ENCODE measurements around the gene TBX3. TPM values are rescaled to one million over a fixed set of nuclear protein-coding genes. Genes with fewer than 3 reads are reported as not detected.

The TBX3 gene
- total RNA-seq, 2 donors from 2014 or later = 0.81 to 3.5 TPM

DNA sequence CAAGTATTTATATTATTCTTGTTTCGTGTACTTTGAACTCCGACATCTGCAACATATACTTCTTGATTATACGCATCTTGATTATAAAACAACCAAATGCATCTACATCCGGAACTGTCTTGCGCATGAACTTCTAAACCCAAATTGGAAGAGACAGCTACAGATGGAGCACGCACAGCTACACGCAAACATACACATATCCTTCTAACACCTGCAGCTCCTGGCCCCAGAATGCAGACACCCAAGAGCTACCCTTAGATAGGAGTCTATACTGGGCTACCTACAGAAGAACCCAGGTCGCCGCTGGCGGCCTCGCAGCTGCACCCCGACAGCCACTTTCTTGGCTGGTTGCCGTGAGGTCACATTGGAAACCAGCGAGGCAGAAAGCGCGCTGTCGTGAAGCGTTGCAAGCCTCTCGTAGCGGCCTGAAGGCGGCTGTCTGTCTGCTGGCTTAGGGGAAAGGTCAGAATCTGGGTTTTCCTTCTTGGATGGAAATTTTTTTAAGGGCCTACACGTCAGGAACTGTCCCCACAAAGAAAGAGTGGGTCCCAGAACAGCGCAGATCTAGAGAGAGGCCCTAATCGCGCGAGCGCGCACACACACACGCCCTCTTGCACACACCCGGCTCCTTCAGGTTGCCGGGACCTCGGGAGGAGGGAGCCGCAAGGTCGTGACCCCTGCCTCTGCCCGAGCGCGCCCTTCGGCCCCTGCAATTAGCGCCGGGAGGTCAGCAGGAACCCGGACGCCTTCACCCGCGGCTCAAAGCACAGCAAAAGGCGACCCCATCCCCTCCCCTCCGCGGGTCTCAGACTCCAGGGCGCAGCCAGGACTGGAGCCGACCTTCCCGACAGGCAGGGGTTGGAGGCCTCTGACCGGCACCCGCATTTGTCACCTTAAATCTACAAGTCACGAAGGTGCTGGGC lies 17.0 kb downstream of the TBX3 start:
- Histone ChIP-seq H3K27ac (no peak overlapping the region), H3K4me1 (ENCODE audit: control insufficient read depth in 1 of 2, low read depth in 2 of 2) (peaks cover 0 to 12% of the 10 kb centered on the region in 2 donors), H3K27me3 (replicated peaks; ENCODE audit: insufficient read depth) (peaks cover 16% of the 10 kb centered on the region), H3K36me3 (no peaks in the 10 kb centered on the region), H3K4me3 (no peak overlapping the region), H3K9me3 (no peaks in the 10 kb centered on the region)
- TF ChIP-seq, protein P1, sequence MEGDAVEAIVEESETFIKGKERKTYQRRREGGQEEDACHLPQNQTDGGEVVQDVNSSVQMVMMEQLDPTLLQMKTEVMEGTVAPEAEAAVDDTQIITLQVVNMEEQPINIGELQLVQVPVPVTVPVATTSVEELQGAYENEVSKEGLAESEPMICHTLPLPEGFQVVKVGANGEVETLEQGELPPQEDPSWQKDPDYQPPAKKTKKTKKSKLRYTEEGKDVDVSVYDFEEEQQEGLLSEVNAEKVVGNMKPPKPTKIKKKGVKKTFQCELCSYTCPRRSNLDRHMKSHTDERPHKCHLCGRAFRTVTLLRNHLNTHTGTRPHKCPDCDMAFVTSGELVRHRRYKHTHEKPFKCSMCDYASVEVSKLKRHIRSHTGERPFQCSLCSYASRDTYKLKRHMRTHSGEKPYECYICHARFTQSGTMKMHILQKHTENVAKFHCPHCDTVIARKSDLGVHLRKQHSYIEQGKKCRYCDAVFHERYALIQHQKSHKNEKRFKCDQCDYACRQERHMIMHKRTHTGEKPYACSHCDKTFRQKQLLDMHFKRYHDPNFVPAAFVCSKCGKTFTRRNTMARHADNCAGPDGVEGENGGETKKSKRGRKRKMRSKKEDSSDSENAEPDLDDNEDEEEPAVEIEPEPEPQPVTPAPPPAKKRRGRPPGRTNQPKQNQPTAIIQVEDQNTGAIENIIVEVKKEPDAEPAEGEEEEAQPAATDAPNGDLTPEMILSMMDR (IDR thresholded peaks at IDR 0.05) = no peak
- ATAC-seq (ENCODE audit: insufficient number of reproducible peaks, low FRiP score, low read depth) = no peak
- DNase-seq (ENCODE audit: low spot score) = no peak

DNA sequence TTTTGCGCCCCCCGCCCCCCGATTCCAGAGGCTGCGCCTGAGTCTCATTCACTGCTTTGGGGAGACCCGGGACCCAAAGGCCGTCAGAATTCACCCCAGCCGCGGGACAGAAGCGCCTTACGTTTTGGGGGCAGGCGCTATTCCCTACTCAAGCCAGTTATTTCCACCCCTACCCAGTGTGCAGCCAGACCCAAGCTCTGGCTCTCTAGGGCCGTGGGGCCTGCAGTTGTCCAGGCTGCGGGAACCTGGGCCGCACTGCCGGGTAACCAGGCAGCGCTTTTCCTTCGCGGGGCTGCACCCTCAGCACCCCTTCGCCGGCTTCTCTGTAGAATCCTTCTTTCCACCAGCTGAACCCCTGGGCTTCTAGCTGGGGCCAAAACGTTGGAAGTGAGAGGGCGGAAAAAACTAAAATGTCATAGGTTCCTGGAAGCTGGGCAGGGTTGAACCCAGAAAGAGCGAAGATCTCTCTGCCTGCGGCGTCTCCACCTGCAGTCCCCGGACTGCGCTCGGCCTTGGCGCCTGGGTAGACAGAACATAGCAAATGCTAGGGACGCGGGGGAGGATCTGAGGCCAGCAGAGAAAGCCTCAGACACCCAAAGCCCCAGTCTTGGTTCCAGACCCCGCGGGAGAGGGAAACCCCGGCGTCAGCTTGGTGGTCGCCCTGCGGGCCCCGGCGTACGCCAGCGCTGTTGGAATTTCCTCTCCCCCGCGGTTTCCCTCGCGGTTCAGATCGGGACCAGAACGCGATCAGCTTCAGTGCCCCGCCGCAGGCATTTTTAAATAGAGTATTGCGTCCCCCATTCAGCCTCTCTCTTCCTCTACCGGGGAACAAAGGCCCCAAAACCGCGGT lies 18.3 kb downstream of the TBX3 start:
- TF ChIP-seq, protein P1 (IDR thresholded peaks at IDR 0.05) = no peak
- H3K27me3 ChIP-seq (replicated peaks; ENCODE audit: insufficient read depth) = peaks cover 16% of the 10 kb centered on the region
- ATAC-seq (ENCODE audit: insufficient number of reproducible peaks, low FRiP score, low read depth) = no peak
- DNase-seq (ENCODE audit: low spot score) = no peak
- H3K36me3 ChIP-seq = no peaks in the 10 kb centered on the region
- H3K27ac ChIP-seq = no peak overlapping the region
- H3K4me1 ChIP-seq (ENCODE audit: control insufficient read depth in 1 of 2, low read depth in 2 of 2) = peaks cover 0 to 12% of the 10 kb centered on the region in 2 donors
- H3K9me3 ChIP-seq = no peaks in the 10 kb centered on the region
- no peak overlapping the region for H3K4me3 ChIP-seq

DNA sequence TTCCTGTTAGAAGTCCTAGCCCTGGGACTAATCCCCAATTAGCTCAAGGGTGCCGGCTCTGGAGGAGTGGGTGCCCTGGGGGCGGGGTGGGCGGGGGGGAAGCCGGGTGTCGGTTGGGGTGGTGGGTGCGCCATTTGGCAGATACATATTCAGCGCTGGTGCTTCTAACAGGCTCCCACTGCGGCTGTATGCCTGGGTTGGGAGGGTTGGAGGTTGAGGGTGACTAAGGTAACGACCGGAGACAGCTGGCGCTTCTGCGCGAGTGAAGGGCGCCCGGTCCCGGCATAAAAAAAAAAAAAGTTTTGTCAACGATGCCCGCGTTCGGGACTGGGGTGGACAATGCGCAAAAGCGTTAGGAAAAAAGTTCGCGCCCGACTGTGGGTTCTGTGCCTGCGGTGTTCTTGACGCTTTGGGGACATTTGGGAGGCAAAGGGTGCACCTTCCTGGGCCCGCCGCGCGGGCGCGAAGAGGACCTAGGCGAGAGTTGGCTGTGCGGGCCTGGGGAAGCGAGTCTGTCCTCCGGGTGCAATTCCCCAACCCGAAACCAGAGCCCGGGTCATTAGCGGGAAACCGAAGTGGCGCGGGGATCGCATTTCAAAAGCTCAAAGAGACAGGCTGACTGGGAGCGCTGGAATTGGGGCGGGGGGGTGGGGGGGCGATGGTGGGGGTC lies 19.2 kb downstream of the TBX3 start:
- ATAC-seq (ENCODE audit: insufficient number of reproducible peaks, low FRiP score, low read depth) = no peak
- Histone ChIP-seq H3K36me3 (no peaks in the 10 kb centered on the region), H3K27me3 (replicated peaks; ENCODE audit: insufficient read depth) (peaks cover 16% of the 10 kb centered on the region), H3K4me3 (no peak overlapping the region), H3K9me3 (no peaks in the 10 kb centered on the region), H3K27ac (no peak overlapping the region), H3K4me1 (ENCODE audit: control insufficient read depth in 1 of 2, low read depth in 2 of 2) (peaks cover 0 to 12% of the 10 kb centered on the region in 2 donors)
- no peak for DNase-seq (ENCODE audit: low spot score)
- TF ChIP-seq, protein P1 (IDR thresholded peaks at IDR 0.05) = no peak

DNA sequence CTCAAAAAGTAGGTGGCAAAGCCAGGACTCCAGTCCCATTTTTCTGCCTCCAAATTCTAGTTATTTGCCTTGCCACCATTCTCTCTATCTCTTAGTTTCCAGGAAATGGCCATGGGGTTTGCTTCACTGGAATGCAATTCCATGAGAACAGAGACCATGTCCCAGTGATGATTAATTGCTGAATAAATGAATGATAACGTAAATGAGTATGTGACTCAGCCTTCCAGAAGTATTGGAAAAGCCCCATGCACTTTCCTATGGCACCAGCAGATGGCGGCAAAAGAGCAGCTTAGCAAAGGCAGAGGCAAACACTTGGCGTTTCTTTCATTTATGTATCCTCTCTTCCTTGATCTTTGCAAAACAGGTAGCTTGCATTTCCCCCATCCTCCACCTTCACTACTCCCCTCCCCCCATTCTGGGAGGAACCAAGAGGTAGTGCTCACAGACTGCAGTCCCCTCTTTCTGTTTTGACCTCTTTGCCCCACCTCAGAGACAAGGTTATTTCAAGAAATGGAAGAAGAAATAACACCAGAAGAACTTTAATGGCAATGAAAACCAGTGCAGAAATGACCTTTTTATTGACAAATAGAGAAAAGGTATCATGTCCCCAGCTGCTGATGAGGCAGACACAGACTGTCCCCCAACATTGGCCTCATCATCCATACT lies 21.3 kb downstream of the TBX3 start:
- peaks cover 11% of the 10 kb centered on the region for H3K27me3 ChIP-seq (replicated peaks; ENCODE audit: insufficient read depth)
- TF ChIP-seq, protein P1 (IDR thresholded peaks at IDR 0.05) = peak; percentile 94
- ATAC-seq (ENCODE audit: insufficient number of reproducible peaks, low FRiP score, low read depth) (peak; percentile 71), DNase-seq (ENCODE audit: low spot score) (peak; percentile 40)
- H3K27ac ChIP-seq = no peak overlapping the region
- no peak overlapping the region for H3K4me3 ChIP-seq
- H3K4me1 ChIP-seq (ENCODE audit: control insufficient read depth in 1 of 2, low read depth in 2 of 2) = peaks cover 0 to 8% of the 10 kb centered on the region in 2 donors
- H3K36me3 ChIP-seq = no peaks in the 10 kb centered on the region
- no peaks in the 10 kb centered on the region for H3K9me3 ChIP-seq

All from thoracic aorta (tissue), 2 donors.